HCT116 (cell line): ENCODE results near the gene DNAH7. TPM values are rescaled to one million over a fixed set of nuclear protein-coding genes. Genes with fewer than 3 reads are reported as not detected.

Source experiments
- ATAC-seq: fragments of 200-7000 bp; cut with Tn5 transposase; 2 replicates; pipeline ENCODE4 v1.9.1; 2020; ENCODE audit warnings: mild to moderate bottlenecking, moderate library complexity
- BruUV-seq: library from RNA; stranded (reverse); fragments of 400-500 nt; replicated peaks from 2 replicates; lab custom pipeline; 2021; lab: Mats Ljungman, UMichigan
- CTCF ChIA-PET: fragments of 300-600 bp; sonication (Branson Sonifier 250); formaldehyde crosslinking; loops from one replicate; lab custom pipeline; 2021; ENCODE audit warnings: antibody characterized with exemption; lab: Charles Lee
- POLR2A ChIA-PET: fragments of 300-600, 350-600 bp; sonication (Branson Sonifier 250); formaldehyde crosslinking; loops from one replicate; lab custom pipeline; 2021; ENCODE audit warnings: antibody characterized with exemption; lab: Charles Lee
- RAD21 ChIA-PET, 2 experiments: fragments of 300-600 bp; sonication (Branson Sonifier 250); formaldehyde crosslinking; loops; one replicate each; lab custom pipeline; 2023; ENCODE audit warnings: low total read pairs in 2 of 2; ENCODE audit not compliant: uncharacterized antibody in 2 of 2, unreplicated experiment in 2 of 2, low non-redundant PET in 1 of 2; lab: Charles Lee
- DNase-seq: peaks from one replicate; pipeline ENCODE4 v3.0.0-alpha.2; 2010; ENCODE audit warnings: low read depth, low spot score
- H2AFZ ChIP-seq: fragments of 200-600 bp; shearing (Covaris generic), sonication (generic); 2 replicates; pipeline ENCODE4 v1.6.1; 2017; ENCODE audit warnings: low read depth, mixed run types, mixed read lengths, antibody characterized with exemption, low read length; ENCODE audit not compliant: poor library complexity, severe bottlenecking
- H3K27ac ChIP-seq: 2 replicates; pipeline ENCODE4 v1.5.1; 2012; ENCODE audit warnings: low read depth, low read length
- H3K27me3 ChIP-seq: fragments of 200-600 bp; sonication (generic); 2 replicates; pipeline ENCODE4 v1.6.1; 2016; ENCODE audit warnings: mixed run types, low read length, mixed read lengths; ENCODE audit not compliant: insufficient read depth
- H3K36me3 ChIP-seq, 2 experiments: fragments of 200-500 bp in 1 of 2; fragments of 200-600 bp in 1 of 2; sonication (Bioruptor generic) in 1 of 2; sonication (generic) in 1 of 2; 2 replicates each; pipeline versions ENCODE4 v1.5.1 to v1.6.1; 2014 to 2016; ENCODE audit warnings: low read length in 2 of 2, inconsistent platforms in 1 of 2, mixed read lengths in 1 of 2, mixed run types in 1 of 2; ENCODE audit not compliant: insufficient read depth in 2 of 2, control insufficient read depth in 1 of 2
- H3K4me1 ChIP-seq, 2 experiments: fragments of 200-600 bp in 1 of 2; sonication (generic) in 1 of 2; 2 replicates each; pipeline versions ENCODE4 v1.5.1 to v1.6.1; 2012 to 2017; ENCODE audit warnings: low read length in 2 of 2, inconsistent platforms in 1 of 2, mild to moderate bottlenecking in 1 of 2, mixed read lengths in 1 of 2, mixed run types in 1 of 2, moderate library complexity in 1 of 2; ENCODE audit not compliant: insufficient read depth in 2 of 2, control insufficient read depth in 1 of 2
- H3K4me2 ChIP-seq: fragments of 200-600 bp; sonication (generic); 2 replicates; pipeline ENCODE4 v1.6.1; 2017; ENCODE audit warnings: mixed run types, low read length, mixed read lengths
- H3K4me3 ChIP-seq, 2 experiments: fragments of 200-600 bp in 1 of 2; sonication (generic) in 1 of 2; replicated peaks in 1 of 2; 2 replicates each; pipeline ENCODE4 v1.5.1; 2011 to 2016; ENCODE audit warnings: low read length in 2 of 2, control low read depth in 1 of 2, low read depth in 1 of 2, mild to moderate bottlenecking in 1 of 2, mixed read lengths in 1 of 2, mixed run types in 1 of 2
- H3K79me2 ChIP-seq: fragments of 200-600 bp; sonication (generic); 2 replicates; pipeline ENCODE4 v1.6.1; 2017; ENCODE audit warnings: mild to moderate bottlenecking, mixed run types, low read length, moderate library complexity, mixed read lengths; ENCODE audit not compliant: insufficient read depth
- H3K9ac ChIP-seq: fragments of 200-600 bp; sonication (generic); 2 replicates; pipeline ENCODE4 v1.6.1; 2016; ENCODE audit warnings: low read length, mixed read lengths
- H3K9me2 ChIP-seq: fragments of 200-600 bp; sonication (generic), shearing (Covaris generic); 2 replicates; pipeline ENCODE4 v1.6.1; 2017; ENCODE audit warnings: mixed run types, mild to moderate bottlenecking, moderate library complexity; ENCODE audit not compliant: insufficient read depth
- H3K9me3 ChIP-seq, 2 experiments: fragments of 200-500 bp in 1 of 2; fragments of 200-600 bp in 1 of 2; sonication (Bioruptor generic) in 1 of 2; sonication (generic) in 1 of 2; 2 replicates each; pipeline ENCODE4 v1.6.1; 2014 to 2017; ENCODE audit warnings: low read length in 2 of 2, mixed read lengths in 2 of 2, inconsistent platforms in 1 of 2, low read depth in 1 of 2, mild to moderate bottlenecking in 1 of 2, mixed run types in 1 of 2, moderate library complexity in 1 of 2; ENCODE audit not compliant: control insufficient read depth in 1 of 2, insufficient read depth in 1 of 2
- H4K20me1 ChIP-seq: fragments of 200-600 bp; sonication (generic), shearing (Covaris generic); 2 replicates; pipeline ENCODE4 v1.6.1; 2017; ENCODE audit warnings: mixed run types, mild to moderate bottlenecking, moderate library complexity; ENCODE audit not compliant: insufficient read depth
- CTCF ChIP-seq, 3 experiments: fragments of 200-600 bp in 1 of 3; sonication (generic) in 1 of 3; IDR thresholded peaks in 2 of 3; conservative IDR thresholded peaks in 1 of 3; 2 replicates each; pipeline ENCODE4 v1.5.1; 2012 to 2017; ENCODE audit warnings: low read depth in 2 of 3, low read length in 2 of 3, antibody characterized with exemption in 1 of 3, borderline replicate concordance in 1 of 3, control low read depth in 1 of 3, mild to moderate bottlenecking in 1 of 3, mixed read lengths in 1 of 3, mixed run types in 1 of 3, moderate library complexity in 1 of 3; ENCODE audit not compliant: insufficient read depth in 1 of 3
- EGR1 ChIP-seq: IDR thresholded peaks from 2 replicates; pipeline ENCODE4 v1.6.1; 2012; ENCODE audit warnings: low read depth
- REST ChIP-seq: IDR thresholded peaks from 2 replicates; pipeline ENCODE4 v1.6.1; 2012; ENCODE audit warnings: low read depth
- SIN3A ChIP-seq: IDR thresholded peaks from 2 replicates; pipeline ENCODE4 v1.6.1; 2012; ENCODE audit warnings: low read depth
- YY1 ChIP-seq: IDR thresholded peaks from 2 replicates; pipeline ENCODE4 v1.6.1; 2011; ENCODE audit warnings: low read length, low read depth, moderate library complexity, mild to moderate bottlenecking; ENCODE audit not compliant: insufficient replicate concordance; ENCODE audit errors: extremely low read depth
- ZNF274 ChIP-seq: fragments of 200-500 bp; sonication (Bioruptor generic); IDR thresholded peaks from 2 replicates; pipeline ENCODE4 v1.6.1; 2014; ENCODE audit warnings: mild to moderate bottlenecking, low read depth, low read length, inconsistent platforms
- intact Hi-C: fragments of 100-400 bp; cut with micrococcal nuclease; formaldehyde crosslinking; loops from 2 replicates; pipeline ENCODE4 v1.10.0; 2022
- total RNA-seq: library from RNA; stranded (reverse); gene quantifications from one replicate; pipeline ENCODE4 v1.2.1, GENCODE V29; 2021; ENCODE audit not compliant: unreplicated experiment

Gene DNAH7
- total RNA-seq, 1 experiment from 2014 or later = not detected

GRCh38 chr2:195737511-195738325 lies 330.9 kb downstream of the DNAH7 start (continued):
- TF ChIP-seq REST (no peak), YY1 (no peak), EGR1 (no peak), ZNF274 (no peak)

- TF ChIP-seq SIN3A (no peak), CTCF (IDR thresholded peaks at IDR 0.05 in 2 of 3, conservative IDR thresholded peaks at IDR 0.05 in 1 of 3; ENCODE audit: borderline replicate concordance in 1 of 3, insufficient read depth in 1 of 3, low read depth in 2 of 3, low read length in 2 of 3) (no peak), EGR1 (no peak), YY1 (no peak)
- TF ChIP-seq, all 23 proteins: peak for 0
- Histone ChIP-seq H3K9ac (no peak overlapping the region), H4K20me1 (no peaks in the 10 kb centered on the region; the same call in 1 of the 2 replicates), H3K9me3 (no peaks in the 10 kb centered on the region), H3K79me2 (no peaks in the 10 kb centered on the region), H3K36me3 (peaks cover 3% of the 10 kb centered on the region in 2 experiments; a peak in 1 of 4 replicates), H3K27me3 (no peaks in the 10 kb centered on the region), H3K4me2 (no peak overlapping the region), H2AFZ (no peak overlapping the region), H3K9me2 (no peaks in the 10 kb centered on the region), H3K4me3 (no peak overlapping the region), H3K27ac (no peak overlapping the region), H3K4me1 (no peaks in the 10 kb centered on the region)
- RAD21 ChIA-PET = no interaction called here
- CTCF ChIA-PET = no interaction called here
- intact Hi-C loops = no loop called here
- ATAC-seq (no peak), DNase-seq (no peak)
- BruUV-seq = no TSS peak
- POLR2A ChIA-PET = no interaction called here
Observed at GRCh38 chr2:195735347-195735746, 333.3 kb downstream of the DNAH7 start.
